Renal cortical epithelial cell (primary cell): ENCODE results near the gene EYA2. TPM values are rescaled to one million over a fixed set of nuclear protein-coding genes. Genes with fewer than 3 reads are reported as not detected.
"Not testable (repeated sequence)": the region's sequence is repeated elsewhere in the genome, so short reads cannot be mapped to it uniquely, and the experiment has no call there.

Experiments
- DNase-seq: peaks from one replicate; pipeline ENCODE4 v3.0.0-alpha.2; 2011; ENCODE audit warnings: low read depth
- total RNA-seq: library from RNA; depleted of rRNA; stranded (reverse); fragments of >200 nt; gene quantifications from 2 replicates; pipeline ENCODE4 v1.2.3, GENCODE V29; 2014

Gene EYA2
- total RNA-seq, 1 donor from 2014 or later: not detected

DNA sequence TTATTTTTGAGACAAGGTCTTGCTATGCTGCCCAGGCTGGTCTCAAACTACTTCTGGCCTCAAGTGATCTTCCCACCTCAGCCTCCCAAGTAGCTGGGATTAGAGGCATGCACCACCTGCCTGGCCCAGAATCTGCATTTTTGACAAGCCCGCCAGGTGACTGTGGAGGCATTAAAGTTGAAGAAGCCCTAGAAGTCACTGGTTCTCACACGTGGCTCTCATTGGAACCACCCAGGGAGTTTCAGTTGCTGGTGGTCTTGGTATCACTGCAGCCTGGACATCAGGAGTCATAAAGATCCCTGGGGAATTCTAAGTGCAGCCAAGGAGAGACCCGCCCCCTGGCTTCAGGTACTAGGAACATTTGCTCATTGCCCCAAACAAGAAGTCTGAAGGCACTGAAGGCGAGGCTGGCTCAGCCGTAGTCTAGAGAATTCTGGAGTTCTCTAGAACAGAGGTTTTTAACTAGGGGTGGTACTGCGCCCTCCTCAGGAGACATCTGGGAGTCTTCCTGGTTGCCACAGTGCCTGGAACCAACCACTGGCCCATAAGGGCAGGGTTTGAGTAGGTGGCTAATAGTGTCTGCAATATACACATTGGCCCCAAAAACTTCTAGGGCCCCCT is 279.1 kb downstream of the EYA2 start:
- no peak for DNase-seq

DNA sequence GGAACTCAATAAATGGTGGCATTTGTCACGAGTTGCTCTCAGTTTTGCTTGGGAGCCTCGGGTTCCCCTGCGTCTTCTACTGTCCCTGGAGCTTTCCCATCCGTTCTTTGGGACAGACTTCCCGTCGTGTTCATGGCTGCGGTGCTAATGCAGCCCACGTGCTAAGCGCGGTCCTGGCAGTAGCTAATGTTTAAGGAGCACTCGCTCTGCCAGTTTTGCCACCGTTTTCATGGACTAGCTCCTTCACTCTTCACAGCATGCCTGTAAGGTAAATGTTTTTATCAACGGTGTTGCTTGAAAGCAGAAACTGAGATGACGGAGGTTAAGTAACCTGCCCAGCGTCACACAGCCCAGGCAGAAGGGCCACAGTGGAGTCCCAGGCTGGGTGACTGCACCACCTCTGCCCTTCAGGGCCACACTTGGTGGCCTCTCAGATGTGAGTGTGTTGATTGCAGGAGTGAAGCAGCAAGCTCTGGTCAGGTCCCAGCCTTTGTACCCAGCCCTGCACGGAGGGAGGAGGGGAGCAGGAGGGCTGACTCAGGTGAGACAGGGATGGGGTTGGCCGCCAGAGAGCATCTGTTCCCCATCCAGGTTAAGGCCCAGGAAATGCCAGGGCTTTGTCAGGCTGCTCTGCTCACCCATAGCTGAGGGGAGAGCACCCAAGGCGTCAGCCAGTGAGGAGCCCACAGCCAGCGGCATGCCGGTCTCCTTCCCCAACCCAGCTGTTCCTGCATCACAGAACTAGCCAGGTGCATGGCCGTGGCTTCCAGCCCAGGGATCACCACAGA is 280.0 kb downstream of the EYA2 start:
- no peak for DNase-seq

DNA sequence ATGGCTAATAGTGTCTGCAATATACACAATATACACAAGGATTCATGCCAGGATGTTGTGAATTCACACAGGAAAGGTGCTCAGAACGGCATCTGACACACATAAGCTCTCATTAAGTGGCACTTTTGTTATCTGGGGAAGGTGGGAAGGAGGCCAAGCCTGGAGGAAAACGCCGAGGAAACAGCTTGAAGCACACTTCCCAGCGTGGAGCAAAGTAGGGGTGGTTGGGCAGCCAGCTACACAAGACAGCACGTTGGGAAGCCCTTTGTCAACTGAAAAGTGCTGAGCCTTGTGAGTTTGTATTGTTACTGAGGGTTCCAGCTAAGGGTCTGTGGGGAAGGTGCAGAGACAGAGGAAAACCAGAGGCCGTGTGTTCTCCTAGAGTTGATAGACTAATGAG is 280.9 kb downstream of the EYA2 start:
- DNase-seq: no peak

GRCh38 chr20:47176217-47176616 is 281.6 kb downstream of the EYA2 start:
- DNase-seq: not testable (repeated sequence)

DNA sequence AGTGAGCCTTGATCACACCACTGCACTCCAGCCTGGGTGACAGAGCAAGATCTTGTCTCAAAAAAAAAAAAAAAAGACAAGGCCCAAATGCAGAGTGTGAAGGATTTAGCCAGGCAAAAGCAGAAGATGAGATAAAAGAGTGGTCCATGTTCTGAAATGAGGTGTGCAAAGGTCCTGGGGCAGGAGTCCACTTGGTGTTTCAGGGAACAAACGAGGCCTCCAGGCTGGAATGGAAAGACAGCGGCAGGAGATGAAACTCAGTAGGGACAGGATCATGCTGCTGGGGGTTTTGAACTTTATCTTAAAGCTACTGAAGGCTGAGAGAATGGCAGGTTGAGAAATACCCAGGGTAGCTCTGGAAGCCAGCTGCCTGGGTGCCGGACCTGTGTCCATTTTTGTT is 283.6 kb downstream of the EYA2 start:
- DNase-seq: no peak

DNA sequence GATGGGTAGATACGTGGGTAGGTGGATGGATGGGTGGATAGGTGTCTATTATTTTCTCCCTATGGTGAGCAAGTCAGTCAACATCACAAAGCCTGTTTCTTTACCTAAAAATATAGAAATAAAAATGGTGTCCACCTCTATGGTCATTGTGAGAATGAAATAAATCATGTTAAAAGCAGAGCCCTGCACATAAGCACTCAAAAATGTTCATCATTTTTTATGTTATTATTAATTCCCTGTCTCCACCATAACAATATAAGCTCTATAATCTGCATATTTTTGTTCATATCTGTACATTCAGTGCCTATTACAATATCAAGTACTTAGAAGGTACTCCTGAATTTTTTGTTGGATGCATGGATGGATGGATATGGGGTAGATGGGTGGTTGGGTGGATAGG is 284.2 kb downstream of the EYA2 start:
- no peak for DNase-seq

- no peak for DNase-seq
Observed at GRCh38 chr20:47179267-47179666, 284.6 kb downstream of the EYA2 start.

DNA sequence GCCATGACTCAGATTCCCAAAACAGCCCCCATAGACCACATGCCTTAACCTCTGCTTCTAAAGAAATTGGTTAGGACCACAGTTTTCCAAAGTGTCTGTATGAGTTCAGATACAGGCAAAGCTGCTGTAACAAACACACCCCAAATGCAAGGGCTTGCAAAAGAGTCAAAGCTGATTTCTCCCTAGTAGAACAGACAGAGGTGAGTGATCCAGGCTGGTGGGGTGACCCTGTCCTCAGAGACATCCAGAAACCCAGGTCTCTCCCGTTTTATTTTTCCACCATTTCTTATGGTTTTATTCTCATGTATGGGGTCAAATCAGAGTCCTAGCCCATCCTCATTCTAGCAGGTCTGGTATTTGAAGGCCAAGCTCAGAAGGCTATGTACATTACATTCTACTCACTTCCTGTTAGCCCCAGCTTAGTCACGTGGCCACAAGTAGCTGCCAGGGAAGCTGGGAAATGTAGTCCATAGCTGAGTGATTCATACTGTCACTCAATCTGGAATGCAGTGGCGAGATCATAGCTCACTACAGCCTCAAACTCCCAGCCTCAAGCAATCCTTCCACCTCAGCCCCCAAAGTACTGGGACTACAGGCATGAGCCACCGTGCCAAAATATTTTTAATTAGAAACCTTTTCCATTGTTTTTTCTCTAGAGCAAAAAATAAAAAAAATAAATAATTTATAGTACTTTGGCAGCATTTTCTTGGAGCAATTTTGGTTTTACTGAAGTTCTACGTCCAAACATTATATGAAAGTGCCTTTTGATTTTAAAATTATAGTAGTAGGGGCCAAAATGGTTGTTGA is 286.6 kb downstream of the EYA2 start:
- peak; percentile 72 for DNase-seq

GRCh38 chr20:47183367-47183766 is 288.7 kb downstream of the EYA2 start:
- no peak for DNase-seq

GRCh38 chr20:47187450-47188195 is 293.0 kb downstream of the EYA2 start:
- peak; percentile 16 for DNase-seq

- DNase-seq: no peak
Observed at GRCh38 chr20:47188540-47188939, 293.9 kb downstream of the EYA2 start.

DNA sequence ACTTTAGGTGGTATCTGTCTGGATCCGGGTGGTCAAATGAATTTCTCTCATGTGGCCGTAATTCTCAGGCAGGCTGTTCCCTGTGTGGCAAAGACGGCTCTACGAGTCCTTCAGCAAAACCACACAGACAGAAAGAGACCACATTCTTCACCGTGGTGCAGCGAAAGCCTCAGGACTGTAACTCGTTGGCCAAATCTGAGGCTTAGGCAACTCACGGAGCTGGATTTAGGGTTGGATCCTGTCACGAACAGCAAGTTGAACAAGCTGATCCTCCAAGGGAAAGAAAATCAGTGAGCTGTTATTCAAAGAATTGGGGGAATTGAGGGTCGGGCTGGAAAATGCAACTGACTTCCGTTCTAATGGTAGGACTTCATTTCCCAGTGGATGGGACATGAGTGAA is 294.4 kb downstream of the EYA2 start:
- no peak for DNase-seq

DNA sequence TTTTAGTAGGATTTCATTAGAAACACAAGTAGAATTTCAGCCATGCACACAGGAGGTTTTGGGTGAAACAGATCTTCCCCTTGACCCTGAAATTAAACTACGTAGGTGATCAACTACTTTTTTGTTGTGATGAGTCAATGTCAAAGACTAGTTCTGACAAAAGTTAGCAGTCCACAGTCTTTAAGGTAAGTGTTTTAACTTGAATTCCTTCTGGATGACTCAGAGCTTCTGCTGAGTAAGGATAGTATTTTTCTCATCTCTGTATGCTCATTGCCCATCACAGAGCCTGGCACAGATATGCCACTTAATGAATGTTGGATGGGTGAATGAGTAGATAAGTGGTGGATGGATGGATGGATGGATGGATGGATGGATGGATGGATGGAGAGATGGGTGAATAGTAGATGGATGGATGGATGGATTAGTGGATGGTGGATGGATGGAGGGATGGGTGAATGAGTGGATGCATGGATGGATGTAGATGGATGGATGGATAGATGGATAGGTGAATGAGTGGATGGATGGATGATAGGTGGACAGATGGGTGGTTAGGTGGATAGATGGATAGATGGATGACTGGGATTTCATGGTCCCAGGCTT is 296.5 kb downstream of the EYA2 start:
- peak; percentile 80 for DNase-seq

- no peak for DNase-seq
Observed at GRCh38 chr20:47191956-47192355, 297.3 kb downstream of the EYA2 start.

GRCh38 chr20:47195573-47195972 is 300.9 kb downstream of the EYA2 start:
- no peak for DNase-seq

GRCh38 chr20:47196091-47197081 is 301.7 kb downstream of the EYA2 start:
- peak; percentile 38 for DNase-seq

DNA sequence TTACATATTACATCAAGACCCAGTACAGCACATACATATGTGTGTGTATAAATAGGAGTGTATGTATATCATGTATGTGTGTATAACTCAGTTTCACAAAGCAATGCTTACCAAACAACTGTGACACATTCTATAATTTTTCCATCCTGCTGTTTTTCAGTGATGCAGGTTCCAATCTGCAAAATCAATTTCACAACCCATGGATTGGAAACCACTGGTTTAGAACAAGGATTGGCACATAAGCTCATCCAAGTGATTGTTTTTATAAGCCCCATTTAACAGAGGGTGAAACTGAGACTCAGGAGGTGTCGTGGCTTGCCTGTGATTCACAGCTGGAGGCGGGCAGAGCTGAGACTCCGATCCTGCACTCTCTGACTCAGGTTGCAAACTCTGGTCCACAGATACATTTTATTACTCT is 303.6 kb downstream of the EYA2 start:
- DNase-seq: no peak

DNA sequence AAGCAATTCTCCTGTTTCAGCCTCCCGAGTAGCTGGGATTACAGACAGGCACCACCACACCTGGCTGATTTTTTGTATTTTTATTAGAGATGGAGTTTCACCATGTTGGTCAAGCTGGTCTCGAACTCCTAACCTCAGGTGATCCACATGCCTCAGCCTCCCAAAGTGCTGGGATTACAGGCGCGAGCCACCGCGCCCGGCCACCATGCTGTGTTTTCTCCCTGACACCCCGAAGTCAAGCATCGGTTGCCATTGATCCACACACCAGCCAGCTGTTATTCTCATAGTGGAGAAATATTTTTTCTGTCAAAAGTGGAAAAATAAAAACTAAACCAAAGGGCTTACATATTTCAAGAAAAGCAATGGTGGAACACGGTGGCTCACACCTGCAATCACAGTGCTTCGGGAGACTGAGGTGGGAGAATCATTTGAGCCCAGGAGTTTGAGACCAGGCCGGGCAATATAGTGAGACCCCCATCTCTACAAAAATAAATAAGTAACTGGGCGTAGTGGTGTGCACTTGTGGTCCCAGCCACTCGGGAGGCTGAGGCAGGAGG is 304.4 kb downstream of the EYA2 start:
- DNase-seq: no peak

GRCh38 chr20:47201074-47201730 is 306.6 kb downstream of the EYA2 start:
- DNase-seq: no peak
